Measurements from ENCODE around the gene CTDSP1. TPM values are rescaled to one million over a fixed set of nuclear protein-coding genes. Genes with fewer than 3 reads are reported as not detected.

The CTDSP1 gene
- total and polyA plus RNA-seq, 2 donors (not counting 1 experiment from before 2014, with no cell fraction given), result 99.8 to 207 TPM

- POLR2A ChIA-PET, result no interaction called here
- no peak for TF ChIP-seq EZH2 (IDR thresholded peaks at IDR 0.05; ENCODE audit: borderline replicate concordance, insufficient read depth, low read depth, low read length, poor library complexity, severe bottlenecking)
- TF ChIP-seq, protein P1, sequence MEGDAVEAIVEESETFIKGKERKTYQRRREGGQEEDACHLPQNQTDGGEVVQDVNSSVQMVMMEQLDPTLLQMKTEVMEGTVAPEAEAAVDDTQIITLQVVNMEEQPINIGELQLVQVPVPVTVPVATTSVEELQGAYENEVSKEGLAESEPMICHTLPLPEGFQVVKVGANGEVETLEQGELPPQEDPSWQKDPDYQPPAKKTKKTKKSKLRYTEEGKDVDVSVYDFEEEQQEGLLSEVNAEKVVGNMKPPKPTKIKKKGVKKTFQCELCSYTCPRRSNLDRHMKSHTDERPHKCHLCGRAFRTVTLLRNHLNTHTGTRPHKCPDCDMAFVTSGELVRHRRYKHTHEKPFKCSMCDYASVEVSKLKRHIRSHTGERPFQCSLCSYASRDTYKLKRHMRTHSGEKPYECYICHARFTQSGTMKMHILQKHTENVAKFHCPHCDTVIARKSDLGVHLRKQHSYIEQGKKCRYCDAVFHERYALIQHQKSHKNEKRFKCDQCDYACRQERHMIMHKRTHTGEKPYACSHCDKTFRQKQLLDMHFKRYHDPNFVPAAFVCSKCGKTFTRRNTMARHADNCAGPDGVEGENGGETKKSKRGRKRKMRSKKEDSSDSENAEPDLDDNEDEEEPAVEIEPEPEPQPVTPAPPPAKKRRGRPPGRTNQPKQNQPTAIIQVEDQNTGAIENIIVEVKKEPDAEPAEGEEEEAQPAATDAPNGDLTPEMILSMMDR (IDR thresholded peaks at IDR 0.05), result no peak
- H2AFZ ChIP-seq (ENCODE audit: insufficient read depth, low read depth, low read length, poor library complexity, severe bottlenecking), result no peak overlapping the region
- no peak overlapping the region for H3K27ac ChIP-seq (ENCODE audit: low read length in 2 of 2)
- WGBS (ENCODE audit: insufficient coverage), result 78% methylated on average over 15 of the region's 17 CpGs
- H3K27me3 ChIP-seq (replicated peaks in 1 of 4; ENCODE audit: control extremely low read depth in 1 of 4, control insufficient read depth in 3 of 4, insufficient read depth in 4 of 4, low read length in 3 of 4), result peaks cover 0 to 16% (median 0%) of the 10 kb centered on the region in 4 experiments
- Mint-ChIP-seq H3K4me1 (peaks cover 23% of the 10 kb centered on the region), H3K27me3 (peaks cover 2% of the 10 kb centered on the region), H3K9me3 (ENCODE audit: insufficient read depth) (no peaks in the 10 kb centered on the region), H3K27ac (peak overlapping the region; percentile 4), H3K4me3 (no peak overlapping the region)
- peaks cover 11 to 22% of the 10 kb centered on the region in 2 donors for H3K4me1 ChIP-seq (ENCODE audit: control insufficient read depth in 2 of 2, insufficient read depth in 2 of 2, low read length in 2 of 2)
- H3K36me3 ChIP-seq (replicated peaks in 1 of 2; ENCODE audit: control extremely low read depth in 1 of 2, control insufficient read depth in 1 of 2, extremely low read depth in 1 of 2, insufficient read depth in 2 of 2, low read length in 1 of 2), result no peaks in the 10 kb centered on the region
- no peak overlapping the region for H3K4me3 ChIP-seq (ENCODE audit: control extremely low read depth in 1 of 5, extremely low read depth in 1 of 5, insufficient read depth in 1 of 5, low read depth in 2 of 5, low read length in 4 of 5)
- no peak overlapping the region for H3K4me2 ChIP-seq (replicated peaks; ENCODE audit: low read depth, low read length, poor library complexity, severe bottlenecking)
- H4K20me1 ChIP-seq (ENCODE audit: control insufficient read depth, insufficient read depth, low read length, poor library complexity, severe bottlenecking), result no peaks in the 10 kb centered on the region
- CTCF ChIA-PET, result no interaction called here
- H3K9ac ChIP-seq (ENCODE audit: low read length), result no peak overlapping the region
- DNase-seq (no peak), ATAC-seq (ENCODE audit: low read depth) (no peak)
- peaks cover 0 to 5% (median 0%) of the 10 kb centered on the region in 3 donors for H3K9me3 ChIP-seq (ENCODE audit: control extremely low read depth in 1 of 3, control insufficient read depth in 2 of 3, insufficient read depth in 1 of 3, low read length in 2 of 3)
- H3K79me2 ChIP-seq (ENCODE audit: control insufficient read depth, insufficient read depth, low read length), result no peaks in the 10 kb centered on the region
- intact Hi-C loops (cut with micrococcal nuclease), result no loop called here
These were observed 10.1 kb upstream of the CTDSP1 start for GRCh38 chr2:218389333-218390150.

GRCh38 chr2:218391202-218391601, 8.5 kb upstream of the CTDSP1 start:
- CTCF ChIA-PET, result interaction anchor here (6.3 kb wide), 1 partner anchor 89 kb away, joined by 42 read pairs; no protein-coding TSS in a partner anchor

More at GRCh38 chr2:218391202-218391601, 8.5 kb upstream of the CTDSP1 start:
- Histone ChIP-seq H3K79me2 (ENCODE audit: control insufficient read depth, insufficient read depth, low read length) (no peaks in the 10 kb centered on the region), H3K9me3 (ENCODE audit: control extremely low read depth in 1 of 3, control insufficient read depth in 2 of 3, insufficient read depth in 1 of 3, low read length in 2 of 3) (peaks cover 0 to 5% (median 0%) of the 10 kb centered on the region in 3 donors), H3K4me2 (replicated peaks; ENCODE audit: low read depth, low read length, poor library complexity, severe bottlenecking) (no peak overlapping the region), H2AFZ (ENCODE audit: insufficient read depth, low read depth, low read length, poor library complexity, severe bottlenecking) (no peak overlapping the region), H3K27ac (ENCODE audit: low read length in 2 of 2) (no peak overlapping the region), H3K36me3 (replicated peaks in 1 of 2; ENCODE audit: control extremely low read depth in 1 of 2, control insufficient read depth in 1 of 2, extremely low read depth in 1 of 2, insufficient read depth in 2 of 2, low read length in 1 of 2) (no peaks in the 10 kb centered on the region), H4K20me1 (ENCODE audit: control insufficient read depth, insufficient read depth, low read length, poor library complexity, severe bottlenecking) (no peaks in the 10 kb centered on the region), H3K4me3 (ENCODE audit: control extremely low read depth in 1 of 5, extremely low read depth in 1 of 5, insufficient read depth in 1 of 5, low read depth in 2 of 5, low read length in 4 of 5) (no peak overlapping the region), H3K27me3 (replicated peaks in 1 of 4; ENCODE audit: control extremely low read depth in 1 of 4, control insufficient read depth in 3 of 4, insufficient read depth in 4 of 4, low read length in 3 of 4) (peaks cover 0 to 16% (median 0%) of the 10 kb centered on the region in 4 experiments), H3K9ac (ENCODE audit: low read length) (no peak overlapping the region), H3K4me1 (ENCODE audit: control insufficient read depth in 2 of 2, insufficient read depth in 2 of 2, low read length in 2 of 2) (peaks cover 15 to 35% of the 10 kb centered on the region in 2 donors)
- DNase-seq (no peak), ATAC-seq (ENCODE audit: low read depth) (no peak)
- H3K4me1 Mint-ChIP-seq, result peaks cover 31% of the 10 kb centered on the region
- intact Hi-C loops (cut with micrococcal nuclease), result no loop called here
- no peak overlapping the region for H3K27ac Mint-ChIP-seq
- TF ChIP-seq, protein P1 (IDR thresholded peaks at IDR 0.05), result no peak
- TF ChIP-seq EZH2 (IDR thresholded peaks at IDR 0.05; ENCODE audit: borderline replicate concordance, insufficient read depth, low read depth, low read length, poor library complexity, severe bottlenecking), result no peak
- H3K27me3 Mint-ChIP-seq, result peaks cover 2% of the 10 kb centered on the region
- no peaks in the 10 kb centered on the region for H3K9me3 Mint-ChIP-seq (ENCODE audit: insufficient read depth)
- POLR2A ChIA-PET, result interaction anchor here (0.7 kb wide), 1 partner anchor 120 kb away, joined by 3 read pairs; no protein-coding TSS in a partner anchor
- WGBS (ENCODE audit: insufficient coverage), result 95% methylated on average over 20 of the region's 23 CpGs
- no peak overlapping the region for H3K4me3 Mint-ChIP-seq

Data from B cell (primary cell).